ENCODE data around the gene LTBP3. TPM values are rescaled to one million over a fixed set of nuclear protein-coding genes. Genes with fewer than 3 reads are reported as not detected.
A peak's percentile ranks its signal among the peaks of the same experiment; 100 is the strongest.

The LTBP3 gene
- polyA plus RNA-seq, 4 donors = 6.5 to 77.6 (median 21.3) TPM

- Histone ChIP-seq H3K4me3 (ENCODE audit: low read depth in 1 of 3, low read length in 3 of 3) (peak overlapping the region; percentile 83 to 88 (median 84)), H3K36me3 (ENCODE audit: control insufficient read depth in 3 of 3, insufficient read depth in 2 of 3, low read depth in 1 of 3, low read length in 3 of 3) (peaks cover 6% of the 10 kb centered on the region in 3 donors), H3K4me1 (ENCODE audit: control insufficient read depth in 3 of 3, insufficient read depth in 2 of 3, low read depth in 1 of 3, low read length in 2 of 3) (peaks cover 2 to 34% (median 8%) of the 10 kb centered on the region in 3 donors), H3K9me3 (ENCODE audit: control insufficient read depth in 2 of 2, insufficient read depth in 1 of 2, low read depth in 1 of 2, low read length in 1 of 2) (no peaks in the 10 kb centered on the region), H3K27me3 (ENCODE audit: control insufficient read depth in 3 of 3, insufficient read depth in 3 of 3, low read length in 3 of 3) (no peaks in the 10 kb centered on the region), H3K27ac (ENCODE audit: low read depth in 1 of 3, low read length in 2 of 3) (peak overlapping the region; percentile 96 to 99 (median 99))
- 0 to 1% (median 0%) methylated on average over 36 to 61 of the region's 61 CpGs for WGBS, 3 donors
- FAIRE-seq = no peak
- peak; percentile 96 to 100 for DNase-seq
Measured at GRCh38 chr11:65497141-65498041, 60.8 kb downstream of the LTBP3 start.

- Histone ChIP-seq H3K9me3 (ENCODE audit: control insufficient read depth in 2 of 2, insufficient read depth in 1 of 2, low read depth in 1 of 2, low read length in 1 of 2) (no peaks in the 10 kb centered on the region), H3K4me3 (ENCODE audit: low read depth in 1 of 3, low read length in 3 of 3) (peak overlapping the region in 2 of 3 donors; percentile 21 to 30), H3K27ac (ENCODE audit: low read depth in 1 of 3, low read length in 2 of 3) (peak overlapping the region; percentile 85 to 99 (median 96)), H3K4me1 (ENCODE audit: control insufficient read depth in 3 of 3, insufficient read depth in 2 of 3, low read depth in 1 of 3, low read length in 2 of 3) (peaks cover 7 to 43% (median 13%) of the 10 kb centered on the region in 3 donors), H3K36me3 (ENCODE audit: control insufficient read depth in 3 of 3, insufficient read depth in 2 of 3, low read depth in 1 of 3, low read length in 3 of 3) (peaks cover 1 to 5% (median 2%) of the 10 kb centered on the region in 3 donors), H3K27me3 (ENCODE audit: control insufficient read depth in 3 of 3, insufficient read depth in 3 of 3, low read length in 3 of 3) (no peaks in the 10 kb centered on the region)
- 34 to 56% (median 47%) methylated on average over 15 of the region's 15 CpGs for WGBS, 3 donors
- FAIRE-seq (no peak), DNase-seq (no peak)
Measured at GRCh38 chr11:65496304-65497140, 61.6 kb downstream of the LTBP3 start.

- WGBS, 3 donors = 54 to 76% (median 75%) methylated on average over 12 of the region's 12 CpGs
- Histone ChIP-seq H3K4me3 (ENCODE audit: low read depth in 1 of 3, low read length in 3 of 3) (no peak overlapping the region), H3K36me3 (ENCODE audit: control insufficient read depth in 3 of 3, insufficient read depth in 2 of 3, low read depth in 1 of 3, low read length in 3 of 3) (no peaks in the 10 kb centered on the region), H3K27ac (ENCODE audit: low read depth in 1 of 3, low read length in 2 of 3) (peak overlapping the region; percentile 67 to 95 (median 76)), H3K9me3 (ENCODE audit: control insufficient read depth in 2 of 2, insufficient read depth in 1 of 2, low read depth in 1 of 2, low read length in 1 of 2) (no peaks in the 10 kb centered on the region), H3K27me3 (ENCODE audit: control insufficient read depth in 3 of 3, insufficient read depth in 3 of 3, low read length in 3 of 3) (no peaks in the 10 kb centered on the region), H3K4me1 (ENCODE audit: control insufficient read depth in 3 of 3, insufficient read depth in 2 of 3, low read depth in 1 of 3, low read length in 2 of 3) (peaks cover 18 to 71% (median 23%) of the 10 kb centered on the region in 3 donors)
- DNase-seq (peak in 1 of 2 donors; percentile 43), FAIRE-seq (no peak)
Measured at GRCh38 chr11:65493367-65494176, 64.6 kb downstream of the LTBP3 start.

GRCh38 chr11:65492637-65493366 is 65.4 kb downstream of the LTBP3 start:
- Histone ChIP-seq H3K4me3 (ENCODE audit: low read depth in 1 of 3, low read length in 3 of 3) (no peak overlapping the region), H3K4me1 (ENCODE audit: control insufficient read depth in 3 of 3, insufficient read depth in 2 of 3, low read depth in 1 of 3, low read length in 2 of 3) (peaks cover 24 to 79% (median 30%) of the 10 kb centered on the region in 3 donors), H3K36me3 (ENCODE audit: control insufficient read depth in 3 of 3, insufficient read depth in 2 of 3, low read depth in 1 of 3, low read length in 3 of 3) (no peaks in the 10 kb centered on the region), H3K27ac (ENCODE audit: low read depth in 1 of 3, low read length in 2 of 3) (peak overlapping the region; percentile 67 to 95 (median 76)), H3K9me3 (ENCODE audit: control insufficient read depth in 2 of 2, insufficient read depth in 1 of 2, low read depth in 1 of 2, low read length in 1 of 2) (no peaks in the 10 kb centered on the region), H3K27me3 (ENCODE audit: control insufficient read depth in 3 of 3, insufficient read depth in 3 of 3, low read length in 3 of 3) (no peaks in the 10 kb centered on the region)
- no peak for DNase-seq
- FAIRE-seq = no peak
- 42 to 63% (median 52%) methylated on average over 6 of the region's 6 CpGs for WGBS, 3 donors

- H3K4me1 ChIP-seq (ENCODE audit: control insufficient read depth in 3 of 3, insufficient read depth in 2 of 3, low read depth in 1 of 3, low read length in 2 of 3) = peaks cover 24 to 80% (median 30%) of the 10 kb centered on the region in 3 donors
- 55 to 67% (median 65%) methylated on average over 4 of the region's 4 CpGs for WGBS, 3 donors
- no peaks in the 10 kb centered on the region for H3K36me3 ChIP-seq (ENCODE audit: control insufficient read depth in 3 of 3, insufficient read depth in 2 of 3, low read depth in 1 of 3, low read length in 3 of 3)
- no peak for FAIRE-seq
- peak overlapping the region; percentile 67 to 95 (median 76) for H3K27ac ChIP-seq (ENCODE audit: low read depth in 1 of 3, low read length in 2 of 3)
- no peak for DNase-seq
- H3K4me3 ChIP-seq (ENCODE audit: low read depth in 1 of 3, low read length in 3 of 3) = no peak overlapping the region
- no peaks in the 10 kb centered on the region for H3K9me3 ChIP-seq (ENCODE audit: control insufficient read depth in 2 of 2, insufficient read depth in 1 of 2, low read depth in 1 of 2, low read length in 1 of 2)
- no peaks in the 10 kb centered on the region for H3K27me3 ChIP-seq (ENCODE audit: control insufficient read depth in 3 of 3, insufficient read depth in 3 of 3, low read length in 3 of 3)
Measured at GRCh38 chr11:65492387-65492636, 65.8 kb downstream of the LTBP3 start.

GRCh38 chr11:65491614-65492386 is 66.4 kb downstream of the LTBP3 start:
- 16 to 36% (median 31%) methylated on average over 17 of the region's 17 CpGs for WGBS, 3 donors
- FAIRE-seq = no peak

GRCh38 chr11:65491163-65491465 is 67.0 kb downstream of the LTBP3 start:
- no peak for DNase-seq
- Histone ChIP-seq H3K4me3 (ENCODE audit: low read depth in 1 of 3, low read length in 3 of 3) (no peak overlapping the region), H3K27ac (ENCODE audit: low read depth in 1 of 3, low read length in 2 of 3) (peak overlapping the region; percentile 67 to 95 (median 76)), H3K27me3 (ENCODE audit: control insufficient read depth in 3 of 3, insufficient read depth in 3 of 3, low read length in 3 of 3) (no peaks in the 10 kb centered on the region), H3K9me3 (ENCODE audit: control insufficient read depth in 2 of 2, insufficient read depth in 1 of 2, low read depth in 1 of 2, low read length in 1 of 2) (no peaks in the 10 kb centered on the region), H3K36me3 (ENCODE audit: control insufficient read depth in 3 of 3, insufficient read depth in 2 of 3, low read depth in 1 of 3, low read length in 3 of 3) (no peaks in the 10 kb centered on the region), H3K4me1 (ENCODE audit: control insufficient read depth in 3 of 3, insufficient read depth in 2 of 3, low read depth in 1 of 3, low read length in 2 of 3) (peaks cover 24 to 79% (median 24%) of the 10 kb centered on the region in 3 donors)
- 76 to 81% (median 76%) methylated on average over 3 of the region's 3 CpGs for WGBS, 3 donors
- FAIRE-seq = no peak

More at GRCh38 chr11:65491614-65492386, 66.4 kb downstream of the LTBP3 start:
- Histone ChIP-seq H3K4me3 (ENCODE audit: low read depth in 1 of 3, low read length in 3 of 3) (no peak overlapping the region), H3K9me3 (ENCODE audit: control insufficient read depth in 2 of 2, insufficient read depth in 1 of 2, low read depth in 1 of 2, low read length in 1 of 2) (no peaks in the 10 kb centered on the region), H3K36me3 (ENCODE audit: control insufficient read depth in 3 of 3, insufficient read depth in 2 of 3, low read depth in 1 of 3, low read length in 3 of 3) (no peaks in the 10 kb centered on the region), H3K27me3 (ENCODE audit: control insufficient read depth in 3 of 3, insufficient read depth in 3 of 3, low read length in 3 of 3) (no peaks in the 10 kb centered on the region), H3K4me1 (ENCODE audit: control insufficient read depth in 3 of 3, insufficient read depth in 2 of 3, low read depth in 1 of 3, low read length in 2 of 3) (peaks cover 24 to 80% (median 30%) of the 10 kb centered on the region in 3 donors), H3K27ac (ENCODE audit: low read depth in 1 of 3, low read length in 2 of 3) (peak overlapping the region; percentile 67 to 95 (median 76))
- DNase-seq = peak; percentile 86 to 93

All from small intestine (tissue), 7 donors.